Activated T-cell treated with anti-CD3 and anti-CD28 coated beads for 48 hours (primary cell): ENCODE measurements around the gene AKIRIN1.
"Not testable (repeated sequence)": the region's sequence is repeated elsewhere in the genome, so short reads cannot be mapped to it uniquely, and the experiment has no call there.

ENCODE experiments used
- DNase-seq: peaks from one replicate; pipeline ENCODE4 v3.0.0-alpha.2; 2020; ENCODE audit warnings: low read depth

Gene AKIRIN1

GRCh38 chr1:39046613-39047210 is 55.6 kb downstream of the AKIRIN1 start:
- DNase-seq, result no peak

GRCh38 chr1:39047374-39048229 is 56.5 kb downstream of the AKIRIN1 start:
- no peak for DNase-seq

- no peak for DNase-seq
Observed at GRCh38 chr1:39048745-39049370, 57.8 kb downstream of the AKIRIN1 start.

- DNase-seq, result no peak
Observed at GRCh38 chr1:39050001-39050400, 58.9 kb downstream of the AKIRIN1 start.

GRCh38 chr1:39051193-39051850 is 60.2 kb downstream of the AKIRIN1 start:
- DNase-seq, result not testable (repeated sequence)

GRCh38 chr1:39051956-39052355 is 60.9 kb downstream of the AKIRIN1 start:
- DNase-seq, result no peak

GRCh38 chr1:39055213-39055710 is 64.2 kb downstream of the AKIRIN1 start:
- not testable (repeated sequence) for DNase-seq
